Skeletal muscle tissue (tissue), 4 donors: Measurements from ENCODE around the gene CYP27C1. TPM values are rescaled to one million over a fixed set of nuclear protein-coding genes. Genes with fewer than 3 reads are reported as not detected.

ENCODE experiments used
- H3K27ac ChIP-seq: one replicate; pipeline ENCODE4 v1.7.0; 2013; ENCODE audit warnings: mild to moderate bottlenecking, low read depth, low read length, inconsistent platforms
- H3K27me3 ChIP-seq, 3 donors: one replicate each; pipeline ENCODE4 v1.7.0; 2013; ENCODE audit warnings: low read length in 3 of 3; ENCODE audit not compliant: control insufficient read depth in 3 of 3, insufficient read depth in 3 of 3
- H3K36me3 ChIP-seq, 3 donors: one replicate each; pipeline ENCODE4 v1.7.0; 2013; ENCODE audit warnings: low read length in 3 of 3; ENCODE audit not compliant: control insufficient read depth in 3 of 3, insufficient read depth in 3 of 3
- H3K4me1 ChIP-seq, 3 donors: one replicate each; pipeline ENCODE4 v1.7.0; 2013; ENCODE audit warnings: low read length in 3 of 3, mild to moderate bottlenecking in 3 of 3; ENCODE audit not compliant: control insufficient read depth in 3 of 3, insufficient read depth in 3 of 3
- H3K4me3 ChIP-seq, 3 donors: one replicate each; pipeline ENCODE4 v1.7.0; 2013; ENCODE audit warnings: low read length in 3 of 3
- H3K9ac ChIP-seq, 3 donors: one replicate each; pipeline ENCODE4 v1.7.0; 2013; ENCODE audit warnings: low read length in 3 of 3, mild to moderate bottlenecking in 3 of 3, moderate library complexity in 2 of 3, low read depth in 1 of 3
- H3K9me3 ChIP-seq, 3 donors: one replicate each; pipeline ENCODE4 v1.7.0; 2013; ENCODE audit warnings: low read length in 3 of 3; ENCODE audit not compliant: control insufficient read depth in 3 of 3
- total RNA-seq: library from RNA; depleted of rRNA; stranded (reverse); fragments of >200 nt; gene quantifications from one replicate; pipeline ENCODE4 v1.2.3, GENCODE V29; 2014
- donor health status: Osteomylitis.

Gene CYP27C1
- total RNA-seq, 1 donor from 2014 or later = 2.6 TPM

DNA sequence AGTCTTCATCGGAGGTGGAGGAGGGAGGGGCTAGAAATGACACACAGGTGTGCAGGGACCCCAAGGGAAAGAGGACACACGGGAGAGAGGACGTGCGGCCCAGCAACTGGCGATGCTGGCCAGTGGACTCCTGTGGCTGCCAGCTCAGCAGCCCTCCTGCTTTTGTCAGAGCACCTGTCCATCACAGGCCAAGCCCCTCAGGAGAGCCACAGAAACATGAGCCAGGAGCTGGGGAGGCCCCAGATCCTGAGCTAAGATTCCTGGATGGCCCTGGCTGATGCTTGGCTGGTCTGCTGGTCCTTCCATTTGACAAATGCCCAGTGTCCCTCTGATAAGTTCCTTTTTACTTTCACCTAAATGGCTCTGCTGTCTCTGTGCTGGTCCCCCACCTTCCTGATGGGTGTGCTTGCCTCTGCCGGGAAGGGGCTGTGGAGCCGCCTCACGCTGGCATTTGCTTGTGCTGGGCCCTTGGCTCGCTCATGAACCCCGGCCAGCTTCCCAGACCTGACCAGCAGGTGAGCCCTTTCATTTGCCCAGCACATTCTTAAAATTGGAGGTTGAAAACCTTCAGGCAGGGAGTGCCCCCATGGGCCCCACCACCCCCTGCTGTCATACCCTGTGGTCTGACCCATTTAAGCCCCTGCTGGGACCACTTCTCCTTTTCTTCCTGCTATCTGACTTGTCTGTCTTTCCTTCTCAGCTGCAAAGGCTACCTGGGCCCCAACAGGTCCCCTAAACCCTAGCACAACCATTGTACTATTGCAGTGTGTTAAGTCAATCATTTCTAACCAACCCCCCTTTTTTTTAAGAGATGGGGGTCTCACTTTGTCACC is 37.3 kb downstream of the CYP27C1 start:
- Histone ChIP-seq H3K9me3 (no peaks in the 10 kb centered on the region), H3K9ac (no peak overlapping the region), H3K4me3 (no peak overlapping the region), H3K4me1 (no peaks in the 10 kb centered on the region), H3K36me3 (no peaks in the 10 kb centered on the region), H3K27me3 (no peaks in the 10 kb centered on the region), H3K27ac (no peak overlapping the region)

DNA sequence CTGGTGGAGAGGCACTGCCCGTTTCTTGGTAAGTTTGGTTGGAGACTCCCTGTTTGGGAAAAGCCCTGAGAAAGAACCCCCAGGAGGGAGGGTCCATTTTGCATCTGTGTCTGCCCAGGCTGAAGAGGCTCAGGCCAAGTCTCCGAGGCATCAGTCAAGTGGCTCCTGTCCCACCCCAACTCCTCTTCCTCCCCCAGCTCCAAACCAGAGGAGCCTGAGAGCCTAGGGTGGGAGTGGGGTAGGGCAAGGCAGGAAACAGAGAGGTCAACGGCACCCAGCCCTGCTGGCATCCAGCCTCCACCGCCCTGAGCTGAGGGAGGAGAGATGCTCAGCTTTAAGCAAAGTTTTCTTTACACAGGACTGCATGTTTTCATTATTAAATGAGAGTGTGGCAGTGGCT is 38.2 kb downstream of the CYP27C1 start:
- Histone ChIP-seq H3K4me3 (no peak overlapping the region), H3K4me1 (peaks cover under 1 to 4% (median 3%) of the 10 kb centered on the region in 3 donors), H3K9ac (no peak overlapping the region), H3K27me3 (no peaks in the 10 kb centered on the region), H3K27ac (no peak overlapping the region), H3K36me3 (no peaks in the 10 kb centered on the region), H3K9me3 (no peaks in the 10 kb centered on the region)

GRCh38 chr2:127179766-127180165 is 40.3 kb downstream of the CYP27C1 start:
- Histone ChIP-seq H3K4me3 (no peak overlapping the region), H3K4me1 (peaks cover 22 to 25% (median 23%) of the 10 kb centered on the region in 3 donors), H3K27me3 (no peaks in the 10 kb centered on the region), H3K9me3 (no peaks in the 10 kb centered on the region), H3K27ac (no peak overlapping the region), H3K36me3 (no peaks in the 10 kb centered on the region), H3K9ac (no peak overlapping the region)

GRCh38 chr2:127177617-127178263 is 42.4 kb downstream of the CYP27C1 start:
- no peak overlapping the region for H3K9ac ChIP-seq
- no peaks in the 10 kb centered on the region for H3K27me3 ChIP-seq
- H3K4me3 ChIP-seq = no peak overlapping the region
- H3K36me3 ChIP-seq = no peaks in the 10 kb centered on the region
- no peak overlapping the region for H3K27ac ChIP-seq
- H3K4me1 ChIP-seq = peaks cover 27 to 42% (median 37%) of the 10 kb centered on the region in 3 donors
- H3K9me3 ChIP-seq = no peaks in the 10 kb centered on the region

DNA sequence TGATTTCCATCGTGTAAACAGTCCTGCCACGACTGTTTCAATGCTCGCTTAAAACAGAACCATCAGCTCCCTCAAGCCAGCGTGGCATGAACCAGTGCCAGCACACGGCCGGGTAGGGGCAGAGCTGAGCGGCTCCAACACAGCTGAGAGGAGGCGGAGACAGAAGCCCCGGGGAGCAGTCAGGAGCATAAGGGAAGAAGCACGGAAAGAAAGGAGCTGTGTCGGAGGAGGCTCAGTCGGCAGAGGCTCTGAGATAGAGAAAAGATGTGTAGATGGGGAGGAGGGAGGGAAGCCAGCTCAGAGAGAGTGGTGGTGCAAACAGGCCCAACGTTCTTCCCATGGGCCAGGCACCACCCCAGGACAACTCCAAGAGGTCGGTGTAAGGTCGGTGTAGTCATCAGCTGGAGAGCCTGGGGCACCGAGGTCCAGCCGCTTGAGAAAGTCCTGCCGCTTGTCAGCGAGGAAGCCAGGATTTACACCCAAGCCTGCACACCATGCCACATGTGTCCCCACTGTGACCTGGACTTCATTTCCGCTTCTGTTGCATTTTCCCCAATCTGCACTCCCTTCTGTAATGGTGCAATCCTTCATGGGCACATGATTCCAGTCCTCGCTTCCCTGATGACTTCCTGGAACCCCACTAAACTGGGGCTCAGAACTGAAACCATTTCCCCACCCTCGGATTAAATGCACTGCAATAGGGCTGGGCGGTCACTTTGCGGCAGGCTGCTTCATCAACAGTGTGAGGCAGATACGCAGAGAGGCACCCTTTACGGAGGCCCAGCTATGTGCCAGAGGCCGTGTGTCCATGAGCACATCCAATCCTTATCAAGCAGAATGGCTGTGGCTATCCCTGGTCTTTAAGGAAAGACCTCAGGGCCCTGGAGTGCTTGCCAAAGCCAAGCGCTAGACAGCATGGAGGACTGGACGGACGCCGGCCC is 43.5 kb downstream of the CYP27C1 start:
- Histone ChIP-seq H3K9me3 (no peaks in the 10 kb centered on the region), H3K36me3 (no peaks in the 10 kb centered on the region), H3K4me3 (peak overlapping the region in 2 of 3 donors; percentile 15 to 37), H3K27me3 (no peaks in the 10 kb centered on the region), H3K27ac (peak overlapping the region; percentile 67), H3K4me1 (peaks cover 27 to 47% (median 40%) of the 10 kb centered on the region in 3 donors), H3K9ac (peak overlapping the region in 2 of 3 donors; percentile 40 to 60)

GRCh38 chr2:127175751-127176354 is 44.2 kb downstream of the CYP27C1 start:
- no peak overlapping the region for H3K4me3 ChIP-seq
- H3K27me3 ChIP-seq = no peaks in the 10 kb centered on the region
- no peaks in the 10 kb centered on the region for H3K9me3 ChIP-seq
- peaks cover 30 to 49% (median 42%) of the 10 kb centered on the region in 3 donors for H3K4me1 ChIP-seq
- no peaks in the 10 kb centered on the region for H3K36me3 ChIP-seq
- H3K9ac ChIP-seq = peak overlapping the region; percentile 18 to 60 (median 54)
- peak overlapping the region; percentile 67 for H3K27ac ChIP-seq

GRCh38 chr2:127175041-127175721 is 44.9 kb downstream of the CYP27C1 start:
- Histone ChIP-seq H3K9ac (peak overlapping the region; percentile 18 to 54 (median 25)), H3K27me3 (no peaks in the 10 kb centered on the region), H3K4me1 (peaks cover 36 to 56% (median 48%) of the 10 kb centered on the region in 3 donors)

DNA sequence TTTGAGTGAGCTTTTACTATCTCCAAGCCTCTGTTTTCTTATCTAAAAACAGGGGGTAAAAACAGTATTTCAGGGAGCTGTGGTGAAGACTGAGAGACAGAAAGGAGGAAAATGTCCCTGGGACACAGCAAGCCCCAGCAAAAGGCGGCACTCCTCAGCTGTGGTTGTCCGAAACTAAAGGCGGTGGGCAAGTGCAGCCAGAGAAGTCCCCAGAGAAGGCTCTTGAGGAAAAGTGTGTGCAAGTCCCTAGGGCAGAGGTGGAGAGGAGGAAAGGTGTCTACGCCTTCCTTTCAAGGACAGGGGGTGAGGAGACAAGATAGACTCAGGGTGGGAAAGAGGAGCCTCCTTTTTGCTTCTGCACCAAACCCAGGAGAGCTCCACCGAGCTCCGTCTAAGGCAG is 45.5 kb downstream of the CYP27C1 start:
- Histone ChIP-seq H3K27ac (peak overlapping the region; percentile 67), H3K4me3 (no peak overlapping the region), H3K9ac (peak overlapping the region in 1 of 3 donors; percentile 25), H3K27me3 (no peaks in the 10 kb centered on the region), H3K9me3 (no peaks in the 10 kb centered on the region), H3K4me1 (peaks cover 40 to 61% (median 51%) of the 10 kb centered on the region in 3 donors), H3K36me3 (no peaks in the 10 kb centered on the region)

More at GRCh38 chr2:127175041-127175721, 44.9 kb downstream of the CYP27C1 start:
- Histone ChIP-seq H3K27ac (peak overlapping the region; percentile 67), H3K36me3 (no peaks in the 10 kb centered on the region), H3K4me3 (no peak overlapping the region), H3K9me3 (no peaks in the 10 kb centered on the region)

DNA sequence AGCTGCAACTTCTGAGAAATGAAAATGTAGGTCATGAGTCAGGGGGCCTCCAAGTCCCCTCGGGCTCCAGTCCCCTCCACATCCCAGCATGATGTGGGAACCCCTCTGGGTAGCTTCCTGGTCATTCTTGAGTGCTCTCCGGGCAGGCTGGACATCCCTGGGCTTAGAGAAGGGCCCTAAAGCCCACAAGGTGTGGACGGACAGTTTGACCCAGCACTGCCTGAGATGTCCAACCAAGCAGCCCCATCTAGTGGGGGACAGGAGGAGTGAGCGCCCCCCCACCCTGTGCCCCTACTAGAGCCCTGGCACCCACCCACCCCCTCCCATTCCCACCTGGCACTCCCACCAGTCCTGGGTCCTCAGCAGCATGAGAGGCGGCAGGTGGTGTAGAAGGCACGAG is 46.0 kb downstream of the CYP27C1 start:
- Histone ChIP-seq H3K9me3 (no peaks in the 10 kb centered on the region), H3K27ac (no peak overlapping the region), H3K27me3 (no peaks in the 10 kb centered on the region)

More for the DNA sequence above, 46.0 kb downstream of the CYP27C1 start:
- peaks cover 40 to 61% (median 51%) of the 10 kb centered on the region in 3 donors for H3K4me1 ChIP-seq
- H3K36me3 ChIP-seq = no peaks in the 10 kb centered on the region
- H3K9ac ChIP-seq = no peak overlapping the region
- H3K4me3 ChIP-seq = no peak overlapping the region
